ENCODE data around the gene PIP5K1A.
A peak's percentile ranks its signal among the peaks of the same experiment; 100 is the strongest.

Gene PIP5K1A

DNA sequence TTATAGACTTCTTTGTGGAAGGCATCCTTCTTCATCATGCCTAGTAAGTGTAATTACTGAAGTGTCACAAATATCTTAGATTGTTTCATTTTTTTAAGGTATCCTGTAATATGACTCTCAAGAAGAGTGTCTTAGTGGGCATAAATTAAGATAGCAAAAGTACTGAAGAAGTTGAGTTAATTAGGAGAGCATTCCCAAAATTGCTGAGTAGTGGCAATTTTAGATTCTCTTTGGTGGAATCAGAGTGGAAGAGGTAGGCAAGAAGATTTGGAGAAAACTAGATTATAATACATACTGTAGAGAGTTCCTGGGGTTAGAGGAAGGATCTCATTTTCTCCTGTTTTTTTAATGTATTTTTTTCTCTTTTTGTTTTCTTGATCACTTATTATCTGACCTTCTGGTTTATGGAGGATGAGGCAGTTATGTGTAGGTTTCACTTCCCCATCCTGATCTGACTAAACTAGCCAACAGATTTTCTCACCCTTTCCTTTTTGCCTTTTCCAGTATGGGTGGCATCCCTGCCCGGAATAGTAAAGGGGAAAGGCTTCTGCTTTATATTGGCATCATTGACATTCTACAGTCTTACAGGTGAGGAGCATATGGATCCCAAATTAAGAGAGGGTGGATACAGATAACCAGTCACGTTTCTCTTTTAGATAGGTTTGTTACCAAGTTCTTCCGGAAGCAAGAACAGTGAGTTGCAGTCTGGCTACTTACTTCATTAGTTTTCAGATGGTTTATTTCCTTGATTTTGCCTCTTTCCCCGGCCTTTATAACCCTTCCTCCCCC is 39.5 kb downstream of the PIP5K1A start:
- no peaks in the 10 kb centered on the region for H3K27me3 ChIP-seq (ENCODE audit: insufficient read depth, low read depth, severe bottlenecking)
- no peak overlapping the region for H3K4me3 ChIP-seq (ENCODE audit: low read depth, low read length)
- DNase-seq: no peak
- no peak overlapping the region for H3K27ac ChIP-seq
- TF ChIP-seq, protein P1, sequence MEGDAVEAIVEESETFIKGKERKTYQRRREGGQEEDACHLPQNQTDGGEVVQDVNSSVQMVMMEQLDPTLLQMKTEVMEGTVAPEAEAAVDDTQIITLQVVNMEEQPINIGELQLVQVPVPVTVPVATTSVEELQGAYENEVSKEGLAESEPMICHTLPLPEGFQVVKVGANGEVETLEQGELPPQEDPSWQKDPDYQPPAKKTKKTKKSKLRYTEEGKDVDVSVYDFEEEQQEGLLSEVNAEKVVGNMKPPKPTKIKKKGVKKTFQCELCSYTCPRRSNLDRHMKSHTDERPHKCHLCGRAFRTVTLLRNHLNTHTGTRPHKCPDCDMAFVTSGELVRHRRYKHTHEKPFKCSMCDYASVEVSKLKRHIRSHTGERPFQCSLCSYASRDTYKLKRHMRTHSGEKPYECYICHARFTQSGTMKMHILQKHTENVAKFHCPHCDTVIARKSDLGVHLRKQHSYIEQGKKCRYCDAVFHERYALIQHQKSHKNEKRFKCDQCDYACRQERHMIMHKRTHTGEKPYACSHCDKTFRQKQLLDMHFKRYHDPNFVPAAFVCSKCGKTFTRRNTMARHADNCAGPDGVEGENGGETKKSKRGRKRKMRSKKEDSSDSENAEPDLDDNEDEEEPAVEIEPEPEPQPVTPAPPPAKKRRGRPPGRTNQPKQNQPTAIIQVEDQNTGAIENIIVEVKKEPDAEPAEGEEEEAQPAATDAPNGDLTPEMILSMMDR (IDR thresholded peaks at IDR 0.05; ENCODE audit: low read depth, low read length): no peak
- no peaks in the 10 kb centered on the region for H3K9me3 ChIP-seq (ENCODE audit: severe bottlenecking)
- H3K36me3 ChIP-seq: peaks cover 100% of the 10 kb centered on the region

DNA sequence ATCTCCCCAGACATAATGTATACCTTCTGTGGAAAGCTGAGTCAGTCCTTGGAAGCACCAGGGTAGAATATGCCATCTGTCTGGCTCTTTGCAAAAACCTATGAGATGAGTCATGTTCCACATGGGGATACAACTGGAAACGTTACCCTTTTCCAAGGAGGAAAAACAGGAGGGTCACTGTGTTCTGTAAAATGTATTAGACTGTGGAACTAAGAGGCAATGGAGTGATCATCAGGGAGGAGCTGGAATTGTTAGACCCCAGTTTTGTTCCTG is 40.1 kb downstream of the PIP5K1A start:
- H3K4me3 ChIP-seq (ENCODE audit: low read depth, low read length): no peak overlapping the region
- no peaks in the 10 kb centered on the region for H3K27me3 ChIP-seq (ENCODE audit: insufficient read depth, low read depth, severe bottlenecking)
- no peaks in the 10 kb centered on the region for H3K9me3 ChIP-seq (ENCODE audit: severe bottlenecking)
- TF ChIP-seq, protein P1 (IDR thresholded peaks at IDR 0.05; ENCODE audit: low read depth, low read length): no peak
- no peak for DNase-seq
- peaks cover 100% of the 10 kb centered on the region for H3K36me3 ChIP-seq
- H3K27ac ChIP-seq: no peak overlapping the region

DNA sequence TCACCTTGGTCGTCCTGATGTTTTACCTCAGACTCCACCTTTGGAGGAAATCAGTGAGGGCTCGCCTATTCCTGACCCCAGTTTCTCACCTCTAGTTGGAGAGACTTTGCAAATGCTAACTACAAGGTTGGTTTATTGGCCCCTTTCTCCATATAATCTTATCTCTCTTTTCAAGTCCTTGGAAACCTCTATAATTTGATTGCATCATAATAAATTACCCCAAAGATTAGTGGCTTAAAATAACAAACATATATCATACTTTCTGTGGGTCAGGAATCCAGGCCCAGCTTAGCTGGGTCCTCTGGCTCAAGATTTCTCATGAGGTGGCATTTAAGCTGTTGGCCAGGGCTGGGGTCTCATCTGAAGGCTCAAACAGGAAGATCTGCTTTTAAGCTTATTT is 44.1 kb downstream of the PIP5K1A start:
- TF ChIP-seq, protein P1 (IDR thresholded peaks at IDR 0.05; ENCODE audit: low read depth, low read length): no peak
- DNase-seq: no peak
- Histone ChIP-seq H3K27ac (peak overlapping the region; percentile 61), H3K36me3 (peaks cover 99% of the 10 kb centered on the region), H3K4me3 (ENCODE audit: low read depth, low read length) (no peak overlapping the region), H3K9me3 (ENCODE audit: severe bottlenecking) (no peaks in the 10 kb centered on the region), H3K27me3 (ENCODE audit: insufficient read depth, low read depth, severe bottlenecking) (no peaks in the 10 kb centered on the region)

DNA sequence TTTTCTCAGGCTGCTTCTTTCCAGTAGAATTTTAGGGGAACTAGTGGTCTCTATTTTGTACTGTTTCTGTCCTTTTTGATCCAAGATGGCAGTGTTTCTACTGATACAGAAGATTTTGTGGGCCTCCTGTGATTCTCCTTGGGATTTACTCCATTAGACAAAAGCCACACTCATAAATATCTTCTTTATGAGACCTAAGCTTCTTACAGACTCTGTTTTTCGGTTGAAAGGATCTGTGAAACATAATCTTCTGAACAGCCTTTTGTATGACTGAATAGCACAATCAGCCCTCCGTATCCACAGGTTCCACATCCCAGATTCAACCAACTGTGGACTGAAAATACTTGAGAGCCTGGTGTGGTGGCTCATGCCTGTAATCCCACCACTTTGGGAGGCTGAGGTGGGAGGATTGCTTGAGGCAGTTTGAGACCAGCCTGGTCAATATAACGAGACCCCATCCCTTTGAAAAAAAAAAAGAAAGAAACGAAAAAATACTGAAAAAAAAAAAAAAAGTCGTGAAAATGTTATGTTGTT is 45.4 kb downstream of the PIP5K1A start:
- H3K27ac ChIP-seq: peak overlapping the region; percentile 61
- peak; percentile 82 for DNase-seq
- H3K27me3 ChIP-seq (ENCODE audit: insufficient read depth, low read depth, severe bottlenecking): no peaks in the 10 kb centered on the region
- no peak overlapping the region for H3K4me3 ChIP-seq (ENCODE audit: low read depth, low read length)
- no peaks in the 10 kb centered on the region for H3K9me3 ChIP-seq (ENCODE audit: severe bottlenecking)
- H3K36me3 ChIP-seq: peaks cover 99% of the 10 kb centered on the region
- TF ChIP-seq, protein P1 (IDR thresholded peaks at IDR 0.05; ENCODE audit: low read depth, low read length): no peak

DNA sequence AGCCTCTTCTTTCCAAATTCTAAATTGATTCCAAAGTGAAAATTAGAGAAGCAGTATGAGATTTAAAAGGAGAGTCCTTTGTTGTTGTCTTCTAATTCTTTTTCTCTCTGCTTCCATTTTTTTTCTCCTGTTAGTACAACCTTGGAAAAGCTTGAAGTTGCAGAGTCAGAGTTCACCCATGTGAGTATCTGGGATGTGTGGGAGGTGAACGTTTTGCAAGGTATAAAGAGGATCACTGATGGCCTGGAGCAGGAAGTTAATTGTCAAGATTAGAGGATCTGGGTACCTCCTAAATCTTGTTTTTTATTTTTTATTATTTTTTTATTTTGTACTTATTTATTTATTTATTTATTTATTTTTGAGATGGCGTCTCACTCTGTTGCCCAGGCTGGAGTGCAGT is 48.4 kb downstream of the PIP5K1A start:
- Histone ChIP-seq H3K36me3 (peaks cover 88% of the 10 kb centered on the region), H3K27me3 (ENCODE audit: insufficient read depth, low read depth, severe bottlenecking) (no peaks in the 10 kb centered on the region), H3K9me3 (ENCODE audit: severe bottlenecking) (no peaks in the 10 kb centered on the region), H3K4me3 (ENCODE audit: low read depth, low read length) (no peak overlapping the region), H3K27ac (no peak overlapping the region)
- no peak for DNase-seq
- TF ChIP-seq, protein P1 (IDR thresholded peaks at IDR 0.05; ENCODE audit: low read depth, low read length): no peak

Measured in WERI-Rb-1 (cell line).